CD4-positive, alpha-beta T cell treated with Interleukin-15 for 1 hour (primary cell): Measurements from ENCODE around the gene FCGR1A.
"Not testable (repeated sequence)": the region's sequence is repeated elsewhere in the genome, so short reads cannot be mapped to it uniquely, and the experiment has no call there.

Experiments used
- DNase-seq: peaks from one replicate; pipeline ENCODE4 v3.0.0-alpha.2; 2020

The FCGR1A gene

DNA sequence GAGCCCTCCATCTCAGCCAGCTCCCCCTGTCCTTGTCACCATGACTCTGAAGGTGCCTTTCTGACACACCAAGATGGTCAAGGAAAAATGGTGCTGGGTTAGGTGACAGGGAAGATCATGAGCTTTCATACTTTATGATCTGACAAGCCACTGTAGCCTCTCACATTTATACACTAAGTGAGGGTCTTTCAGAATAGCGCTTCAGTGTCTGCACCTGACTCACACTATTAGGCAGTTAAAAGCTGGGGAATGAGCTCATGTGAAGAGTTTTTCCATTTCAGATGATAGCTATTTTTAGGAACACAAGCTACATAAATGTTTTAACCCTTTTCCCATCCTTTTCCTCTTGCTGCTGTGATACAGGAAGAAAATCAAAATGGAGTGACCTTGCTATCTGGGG lies 4.2 kb upstream of the FCGR1A start:
- DNase-seq, result not testable (repeated sequence)

DNA sequence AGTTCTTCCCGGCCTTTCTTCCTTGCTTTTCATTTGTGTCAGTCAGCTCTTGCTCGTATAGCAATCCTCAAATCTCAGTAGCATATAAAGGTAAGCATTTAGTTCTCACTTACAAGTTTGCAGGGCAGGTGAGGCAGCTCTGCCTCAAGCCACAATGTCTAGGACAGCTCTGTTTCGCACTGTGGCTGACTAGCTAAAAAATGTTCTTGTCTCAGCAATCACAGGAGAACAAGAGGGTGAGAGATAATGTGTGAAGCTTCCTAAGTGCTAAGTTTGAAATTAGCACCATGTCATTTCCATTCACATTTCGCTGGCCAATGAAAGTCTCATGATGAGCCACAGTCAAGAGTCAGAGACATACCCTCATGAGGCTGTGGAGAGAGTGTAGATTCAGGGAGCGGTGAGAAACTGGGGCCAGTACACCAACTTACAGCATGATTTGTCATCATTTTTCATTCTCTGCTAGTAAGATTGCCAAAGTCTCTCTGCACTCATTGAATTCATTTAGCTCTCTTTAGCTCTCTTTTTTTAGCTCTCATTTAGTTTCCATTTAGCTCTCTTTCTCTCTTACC lies 995 bp upstream of the FCGR1A start:
- not testable (repeated sequence) for DNase-seq

DNA sequence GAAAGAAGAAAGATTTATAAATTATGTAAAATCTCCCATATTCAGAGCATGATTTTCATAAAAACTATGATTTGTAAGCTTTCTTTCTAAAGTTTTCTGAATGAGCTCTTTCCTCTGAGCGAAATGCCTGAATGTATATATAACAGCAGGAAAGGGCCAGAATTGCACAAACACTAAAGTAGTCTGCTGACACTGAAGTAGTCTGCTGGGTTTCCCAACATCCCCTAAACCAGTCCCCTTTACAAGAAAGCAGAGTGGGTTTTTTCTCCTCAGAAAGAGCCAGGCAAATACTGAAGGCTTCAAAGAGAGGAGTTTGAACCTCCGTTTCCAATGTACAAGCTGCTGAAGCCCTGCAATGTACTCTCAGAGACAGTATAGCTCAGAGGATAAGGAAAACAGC lies 795 bp downstream of the FCGR1A start:
- DNase-seq, result not testable (repeated sequence)

DNA sequence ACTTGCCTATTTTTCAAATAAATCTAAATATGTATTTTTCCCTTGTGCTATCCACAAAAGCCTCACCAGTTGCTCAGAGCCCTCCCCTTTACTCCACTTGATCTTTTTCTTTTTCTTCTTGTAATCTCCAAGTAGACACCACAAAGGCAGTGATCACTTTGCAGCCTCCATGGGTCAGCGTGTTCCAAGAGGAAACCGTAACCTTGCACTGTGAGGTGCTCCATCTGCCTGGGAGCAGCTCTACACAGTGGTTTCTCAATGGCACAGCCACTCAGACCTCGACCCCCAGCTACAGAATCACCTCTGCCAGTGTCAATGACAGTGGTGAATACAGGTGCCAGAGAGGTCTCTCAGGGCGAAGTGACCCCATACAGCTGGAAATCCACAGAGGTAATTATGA lies 1.4 kb downstream of the FCGR1A start:
- not testable (repeated sequence) for DNase-seq

DNA sequence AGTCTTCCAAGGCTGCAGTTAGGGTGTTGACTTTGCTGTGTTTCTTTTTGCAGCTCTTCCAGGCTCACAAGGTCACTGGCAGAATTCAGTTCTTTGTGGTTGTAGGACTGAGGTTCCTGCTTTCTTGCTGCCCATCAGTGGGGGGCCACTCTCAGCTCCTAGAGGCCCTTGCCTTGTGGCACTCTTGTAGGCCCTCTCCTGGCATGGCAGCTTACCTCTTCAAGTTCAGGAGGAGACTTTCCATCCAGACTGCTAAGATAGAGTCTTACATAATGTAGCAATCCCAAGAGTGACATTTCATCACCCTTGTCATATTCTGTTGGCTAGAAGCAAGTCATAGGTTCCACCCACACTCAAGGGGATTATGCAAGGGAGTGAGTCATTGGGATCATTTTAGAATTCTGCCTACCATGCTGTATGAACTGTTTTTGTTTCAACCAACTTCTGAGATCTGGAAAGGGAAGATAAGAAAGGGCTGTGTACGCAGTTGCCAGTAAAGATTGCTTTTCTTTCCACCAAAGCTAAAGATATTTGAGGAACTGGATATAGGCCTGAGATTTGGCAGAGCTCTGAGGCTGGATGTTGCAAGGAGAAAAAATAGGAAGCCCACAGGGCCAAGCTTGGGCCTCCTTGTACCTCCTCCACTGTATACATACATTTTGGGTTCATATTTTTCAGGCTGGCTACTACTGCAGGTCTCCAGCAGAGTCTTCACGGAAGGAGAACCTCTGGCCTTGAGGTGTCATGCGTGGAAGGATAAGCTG lies 5.4 kb downstream of the FCGR1A start:
- peak; percentile 38 for DNase-seq

DNA sequence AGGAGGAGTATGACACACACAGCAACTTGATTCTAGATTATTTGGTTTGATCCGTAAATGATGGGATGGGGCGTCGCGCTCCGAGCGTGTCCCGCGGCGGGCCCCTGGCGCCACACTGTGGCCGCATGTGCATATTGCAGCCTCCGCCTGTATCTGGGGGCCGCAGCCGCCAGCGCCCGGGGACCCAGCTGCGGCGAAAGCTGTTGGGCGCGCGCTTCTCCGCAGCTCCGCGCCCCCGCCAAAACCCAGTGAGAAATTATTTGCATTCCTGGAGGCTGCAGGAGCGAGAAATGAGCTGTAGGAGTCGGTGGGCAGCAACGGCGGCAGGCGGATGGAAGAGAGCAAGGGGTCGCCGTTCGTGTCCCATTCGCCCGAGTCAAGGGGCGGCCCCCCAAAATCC lies 10.0 kb downstream of the FCGR1A start:
- DNase-seq, result peak; percentile 66

DNA sequence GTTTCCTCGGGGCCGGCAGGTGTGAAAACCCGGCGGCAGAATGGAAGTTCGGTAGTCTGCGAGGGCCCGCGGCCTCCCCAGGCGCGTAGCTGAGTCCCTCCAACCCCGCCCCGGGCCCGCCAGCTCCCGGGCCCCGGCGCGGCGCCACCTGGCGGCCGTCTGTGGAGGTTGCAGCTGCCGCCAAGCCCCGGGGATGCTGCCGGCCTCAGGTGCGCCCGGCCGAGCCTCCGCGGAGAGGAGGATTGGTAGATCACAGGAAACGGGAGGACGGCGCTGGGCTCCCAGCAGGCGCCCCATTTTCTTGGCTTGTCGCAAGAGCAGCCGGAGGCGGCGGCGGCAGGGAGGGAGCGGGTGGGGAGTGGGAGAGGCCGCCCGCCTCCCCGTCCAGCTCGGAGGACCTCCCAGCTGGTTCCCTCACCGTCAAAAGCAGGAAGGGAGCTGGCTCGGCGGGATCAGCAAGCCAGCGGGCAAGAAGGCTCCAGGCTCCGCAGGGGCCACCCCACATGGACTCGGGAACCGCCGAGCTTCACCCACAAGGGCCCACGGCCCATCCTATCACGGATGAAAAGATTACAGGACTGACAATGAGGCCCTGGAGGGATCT lies 10.5 kb downstream of the FCGR1A start:
- peak; percentile 80 for DNase-seq

DNA sequence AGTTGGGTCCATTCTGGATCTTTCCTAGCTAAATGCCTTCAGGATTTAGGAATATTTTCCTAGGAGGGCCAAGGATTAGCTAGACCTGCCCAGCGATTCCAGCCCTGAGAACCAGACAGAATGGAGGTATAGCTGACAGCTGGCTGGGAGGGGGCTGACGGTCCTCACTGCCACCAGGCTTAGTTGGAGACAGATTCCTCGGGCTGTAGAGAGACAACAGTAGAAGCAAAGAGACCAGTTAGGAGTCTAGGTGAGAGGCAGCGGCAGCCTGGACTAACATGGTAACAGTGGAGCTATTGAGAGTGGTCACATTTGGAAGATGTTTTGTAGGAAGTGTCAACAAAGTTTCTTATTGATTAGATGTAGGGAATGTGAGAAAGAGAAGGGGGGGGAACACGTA lies 11.4 kb downstream of the FCGR1A start:
- not testable (repeated sequence) for DNase-seq

DNA sequence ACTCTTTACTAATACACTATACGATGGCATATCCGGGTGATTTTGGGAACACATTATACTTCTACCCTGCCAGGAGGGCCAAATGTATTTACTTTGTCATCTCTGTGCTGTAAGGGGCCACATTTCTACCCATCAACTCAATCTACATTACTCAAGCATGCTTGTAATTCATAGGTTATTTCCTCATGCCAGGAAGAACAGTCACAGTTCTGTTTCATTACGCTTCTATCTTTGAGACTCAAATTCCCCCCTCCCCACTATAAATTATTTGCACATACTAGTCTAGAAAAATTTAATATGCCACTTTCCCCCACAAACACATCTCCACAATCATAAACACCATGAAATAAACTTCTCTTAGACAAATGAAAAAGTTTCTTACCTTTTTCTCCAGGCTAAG lies 19.1 kb downstream of the FCGR1A start:
- not testable (repeated sequence) for DNase-seq

DNA sequence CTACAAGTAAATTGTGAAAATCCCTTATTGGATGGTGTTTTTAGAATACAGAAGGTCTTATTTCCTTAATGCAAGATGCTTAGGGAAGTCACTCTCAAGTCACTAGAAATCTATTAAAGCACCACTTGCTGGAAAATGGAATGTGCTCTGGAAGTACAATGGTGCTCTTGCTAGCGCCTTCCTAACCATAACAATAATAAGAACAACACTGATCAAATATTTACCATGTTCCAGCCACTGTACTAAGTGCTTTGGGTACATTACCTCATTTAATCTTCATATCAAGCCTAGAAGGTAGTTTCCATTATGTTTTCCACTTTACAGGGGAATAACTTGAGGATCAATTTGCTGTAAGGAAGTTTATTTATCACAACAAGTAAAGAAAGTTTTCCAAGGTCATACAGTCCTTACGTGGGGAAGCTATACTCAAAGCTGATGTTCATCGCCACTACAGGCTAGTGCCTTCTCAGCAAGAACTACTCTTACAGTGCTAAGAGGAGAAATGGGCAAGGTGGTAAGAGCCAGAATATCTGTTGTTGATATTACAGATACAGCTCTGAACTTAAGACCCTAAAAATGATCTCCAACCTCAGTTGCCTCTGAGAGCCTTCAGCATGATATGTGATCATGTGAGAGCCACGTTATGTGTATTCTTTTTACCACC lies 22.1 kb downstream of the FCGR1A start:
- not testable (repeated sequence) for DNase-seq

DNA sequence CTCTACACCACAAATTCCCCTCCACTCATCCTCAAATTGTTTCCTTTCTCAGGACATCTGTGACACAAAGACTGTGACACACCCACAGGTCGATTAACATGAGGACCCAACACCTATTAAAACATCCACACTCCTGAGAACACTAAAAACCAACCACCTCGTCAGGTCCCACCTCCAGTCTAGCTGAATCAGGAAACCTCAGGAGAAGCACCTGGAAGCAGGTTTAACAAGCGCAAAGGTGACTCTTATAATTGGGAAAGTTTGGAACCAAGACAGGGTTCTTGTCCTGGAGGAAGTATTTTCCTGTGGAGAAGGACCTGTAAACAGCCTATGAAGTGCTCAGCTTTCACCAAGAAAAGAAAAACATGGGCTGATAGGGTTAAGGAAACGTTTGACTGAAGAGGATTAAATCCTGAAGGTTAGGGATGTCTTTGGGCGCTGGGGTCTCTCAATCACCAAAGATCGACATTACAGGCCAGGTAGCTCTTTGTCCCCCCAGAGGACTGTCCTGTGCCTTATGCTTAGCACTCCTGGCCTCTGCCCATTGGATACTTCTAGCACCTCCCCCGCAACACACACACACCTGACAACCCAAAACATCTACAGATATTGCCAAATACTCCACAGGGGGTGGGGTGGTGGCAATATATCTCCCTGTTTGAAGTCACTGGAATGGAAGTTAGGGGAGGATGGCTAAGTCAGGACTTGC lies 28.4 kb downstream of the FCGR1A start:
- not testable (repeated sequence) for DNase-seq

DNA sequence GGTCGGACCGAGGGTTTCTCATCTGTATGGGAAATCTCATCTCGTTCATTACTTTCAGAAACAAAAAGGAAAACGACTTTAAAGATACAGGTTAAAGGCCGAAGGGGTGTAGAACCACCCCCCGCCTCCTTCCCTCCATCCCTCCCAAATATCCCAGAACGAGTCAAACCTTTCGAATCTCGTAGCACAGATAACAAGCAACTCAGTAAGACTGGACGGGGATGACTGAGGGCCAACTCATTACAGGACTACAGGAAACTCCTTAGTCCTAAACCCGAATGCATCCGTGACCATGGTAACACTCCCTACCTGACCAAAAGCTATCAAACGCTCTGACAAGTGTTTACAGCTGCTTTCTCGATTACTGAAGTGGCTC lies 29.0 kb downstream of the FCGR1A start:
- DNase-seq, result not testable (repeated sequence)

DNA sequence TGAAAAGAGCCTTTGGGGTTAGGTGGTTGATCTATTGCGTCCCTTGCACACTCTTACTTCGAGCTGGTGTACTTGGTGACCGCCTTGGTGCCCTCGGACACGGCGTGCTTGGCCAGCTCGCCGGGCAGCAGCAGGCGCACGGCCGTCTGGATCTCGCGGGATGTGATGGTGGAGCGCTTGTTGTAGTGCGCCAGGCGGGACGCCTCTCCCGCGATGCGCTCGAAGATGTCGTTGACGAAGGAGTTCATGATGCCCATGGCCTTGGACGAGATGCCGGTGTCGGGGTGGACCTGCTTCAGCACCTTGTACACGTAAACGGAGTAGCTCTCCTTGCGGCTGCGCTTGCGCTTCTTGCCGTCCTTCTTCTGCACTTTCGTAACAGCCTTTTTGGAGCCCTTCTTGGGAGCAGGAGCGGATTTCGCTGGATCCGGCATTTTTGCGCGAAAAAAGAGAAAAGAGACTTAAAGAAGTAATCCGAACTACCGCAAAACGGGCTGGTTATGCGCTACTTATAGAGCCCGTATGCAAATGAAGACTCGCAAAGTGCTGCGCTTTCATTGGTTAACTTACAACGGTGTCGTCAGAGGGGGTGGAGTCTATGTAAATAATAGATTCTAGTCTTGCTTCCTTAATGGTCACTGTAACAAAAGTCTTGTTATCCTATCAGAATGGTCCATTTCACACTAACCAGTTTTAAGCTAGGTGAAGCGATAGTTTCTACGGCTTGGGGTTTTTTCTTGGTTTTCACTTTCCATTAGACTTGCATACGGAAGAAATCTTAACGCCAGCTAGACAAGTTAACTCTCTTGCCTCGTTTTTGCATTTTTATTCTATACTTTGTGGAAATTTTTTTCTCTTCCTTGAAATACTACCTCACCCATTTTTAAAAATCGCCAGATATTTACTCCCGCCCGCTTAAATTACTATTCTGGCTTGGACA lies 29.7 kb downstream of the FCGR1A start:
- DNase-seq, result peak; percentile 92

DNA sequence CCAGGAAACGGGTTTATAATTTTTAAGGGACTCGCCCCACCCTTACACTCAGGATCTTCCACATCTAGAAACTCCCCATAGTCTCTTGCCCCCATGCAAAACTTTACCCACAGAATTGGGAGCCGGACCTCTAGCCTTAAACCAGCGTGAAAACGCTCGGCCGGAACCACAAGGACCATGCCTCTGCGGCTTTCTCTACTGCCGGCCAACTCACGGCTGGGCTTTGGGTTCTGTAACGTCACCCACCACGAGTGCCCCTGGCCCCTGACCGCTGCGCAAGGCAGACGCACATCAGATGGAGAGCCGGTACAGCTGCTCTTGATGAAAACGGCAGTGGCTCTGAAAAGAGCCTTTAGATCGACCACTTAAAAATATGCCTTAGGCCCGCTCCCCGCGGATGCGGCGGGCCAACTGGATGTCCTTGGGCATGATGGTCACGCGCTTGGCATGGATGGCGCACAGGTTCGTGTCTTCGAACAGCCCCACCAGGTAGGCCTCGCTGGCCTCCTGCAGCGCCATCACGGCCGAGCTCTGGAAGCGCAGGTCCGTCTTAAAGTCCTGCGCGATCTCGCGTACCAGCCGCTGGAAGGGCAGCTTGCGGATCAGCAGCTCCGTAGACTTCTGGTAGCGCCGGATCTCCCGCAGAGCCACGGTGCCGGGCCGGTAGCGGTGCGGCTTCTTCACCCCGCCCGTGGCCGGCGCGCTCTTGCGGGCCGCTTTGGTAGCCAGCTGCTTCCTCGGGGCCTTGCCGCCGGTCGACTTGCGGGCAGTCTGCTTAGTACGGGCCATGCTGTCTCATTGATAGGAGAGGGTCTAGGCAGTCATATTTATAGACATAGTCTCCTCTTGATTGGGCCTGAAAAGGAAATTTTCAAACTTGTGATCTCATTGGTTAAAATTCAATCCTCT lies 30.7 kb downstream of the FCGR1A start:
- peak; percentile 79 for DNase-seq

DNA sequence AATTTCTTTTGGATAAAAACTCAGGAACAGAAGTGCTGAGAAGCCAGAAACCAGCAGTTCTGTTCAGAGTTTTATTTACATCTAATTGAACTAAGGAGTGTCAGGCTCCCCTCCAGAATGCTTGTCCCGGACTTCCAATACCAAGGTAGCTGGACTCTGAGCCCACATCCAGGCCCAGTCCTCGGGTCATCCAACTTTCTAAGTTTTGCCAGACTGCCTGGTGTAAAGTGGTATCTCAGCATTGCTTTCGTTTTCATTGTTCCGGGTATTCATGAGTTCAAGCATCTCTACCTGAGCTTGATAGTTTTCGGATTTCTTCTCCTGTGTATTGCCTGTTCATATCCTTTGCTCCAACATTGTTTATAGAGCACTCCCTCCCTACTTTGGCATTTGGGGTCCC lies 37.9 kb downstream of the FCGR1A start:
- DNase-seq, result not testable (repeated sequence)

DNA sequence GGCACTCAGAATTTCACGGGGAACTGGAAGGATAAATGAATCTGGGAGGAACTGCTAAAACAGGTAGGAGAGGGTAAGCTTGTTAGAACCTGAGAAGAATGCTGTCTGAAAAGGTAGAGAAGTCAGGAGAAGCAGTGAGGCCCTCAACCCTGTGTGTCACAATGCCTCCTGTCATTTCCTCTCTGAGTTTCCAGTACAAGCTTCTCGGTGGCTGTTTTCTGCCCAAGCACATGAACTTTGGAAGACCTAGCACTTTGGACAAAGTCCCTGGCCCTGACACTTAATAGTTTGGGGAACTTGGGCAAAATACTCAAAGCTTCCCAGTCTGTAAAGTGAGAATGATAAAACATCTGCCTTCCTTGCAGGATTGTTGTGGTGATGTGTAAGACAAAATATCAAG lies 44.1 kb downstream of the FCGR1A start:
- DNase-seq, result not testable (repeated sequence)

DNA sequence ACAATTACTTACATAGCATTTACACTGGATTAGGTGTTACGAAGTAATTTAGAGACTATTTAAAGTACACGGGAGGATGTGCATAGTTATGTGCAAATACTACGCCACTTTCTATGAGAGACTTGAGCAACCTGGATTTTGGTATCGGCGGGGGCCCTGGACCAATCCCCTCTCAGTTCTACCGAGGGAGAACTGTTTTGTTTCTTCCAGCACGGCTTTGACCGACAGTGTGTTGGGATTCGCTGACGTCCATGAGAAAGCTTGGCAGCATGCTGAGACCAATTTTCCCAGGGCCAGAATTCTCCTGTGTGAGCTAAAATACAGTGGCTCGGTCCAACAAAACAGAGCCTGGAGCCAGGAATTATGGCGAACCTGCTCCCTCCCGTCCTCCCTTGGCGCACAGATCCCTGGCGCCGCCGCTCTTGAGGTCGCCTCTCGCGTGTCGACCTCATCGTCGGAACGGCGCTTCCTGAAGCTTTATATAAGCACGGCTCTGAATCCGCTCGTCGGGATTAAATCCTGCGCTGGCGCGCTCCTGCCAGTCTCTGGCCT lies 49.3 kb downstream of the FCGR1A start:
- DNase-seq, result not testable (repeated sequence)

DNA sequence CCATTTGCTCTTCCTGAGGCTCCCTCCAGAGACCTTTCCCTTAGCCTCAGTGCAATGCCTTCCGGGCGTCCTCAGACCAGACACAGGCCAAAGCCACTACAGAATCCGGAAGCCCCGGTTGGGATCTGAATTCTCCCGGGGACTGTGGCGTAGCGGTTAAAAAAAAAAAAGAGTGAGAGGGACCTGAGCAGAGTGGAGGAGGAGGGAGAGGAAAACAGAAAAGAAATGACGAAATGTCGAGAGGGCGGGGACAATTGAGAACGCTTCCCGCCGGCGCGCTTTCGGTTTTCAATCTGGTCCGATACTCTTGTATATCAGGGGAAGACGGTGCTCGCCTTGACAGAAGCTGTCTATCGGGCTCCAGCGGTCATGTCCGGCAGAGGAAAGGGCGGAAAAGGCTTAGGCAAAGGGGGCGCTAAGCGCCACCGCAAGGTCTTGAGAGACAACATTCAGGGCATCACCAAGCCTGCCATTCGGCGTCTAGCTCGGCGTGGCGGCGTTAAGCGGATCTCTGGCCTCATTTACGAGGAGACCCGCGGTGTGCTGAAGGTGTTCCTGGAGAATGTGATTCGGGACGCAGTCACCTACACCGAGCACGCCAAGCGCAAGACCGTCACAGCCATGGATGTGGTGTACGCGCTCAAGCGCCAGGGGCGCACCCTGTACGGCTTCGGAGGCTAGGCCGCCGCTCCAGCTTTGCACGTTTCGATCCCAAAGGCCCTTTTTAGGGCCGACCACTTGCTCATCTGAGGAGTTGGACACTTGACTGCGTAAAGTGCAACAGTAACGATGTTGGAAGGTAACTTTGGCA lies 50.0 kb downstream of the FCGR1A start:
- not testable (repeated sequence) for DNase-seq

DNA sequence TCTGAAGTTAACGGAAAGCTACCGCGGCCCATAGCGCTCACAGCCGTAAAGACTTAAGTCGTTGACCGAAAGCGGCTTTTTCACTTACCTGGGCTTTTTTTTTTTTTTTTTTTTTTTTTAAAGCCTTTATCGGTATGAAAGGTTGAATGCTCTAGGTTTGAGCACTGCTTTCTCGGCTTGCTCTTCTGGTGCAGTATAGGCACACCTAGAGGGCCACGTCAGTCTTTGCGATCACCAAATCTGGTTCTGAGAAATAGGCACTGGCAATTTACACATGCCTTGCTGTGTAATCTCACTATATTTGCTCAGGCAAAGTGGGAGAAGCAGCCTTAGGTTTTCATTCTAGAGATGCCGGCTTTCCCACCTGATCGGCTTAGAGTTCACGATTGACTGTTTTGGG lies 50.6 kb downstream of the FCGR1A start:
- DNase-seq, result not testable (repeated sequence)
